HG03095 (cell line): ENCODE data around the gene GAL.

Experiments
- ATAC-seq: cut with Tn5 transposase; IDR thresholded peaks from one replicate; pipeline ENCODE4 v1.9.1; 2021; ENCODE audit warnings: moderate library complexity; ENCODE audit not compliant: unreplicated experiment

GAL gene

GRCh38 chr11:68680541-68681231, 3.7 kb upstream of the GAL start:
- ATAC-seq, result no peak

- no peak for ATAC-seq
Observed at GRCh38 chr11:68682531-68682961, 1.8 kb upstream of the GAL start.

- ATAC-seq, result no peak
Observed at GRCh38 chr11:68683121-68683520, 1.2 kb upstream of the GAL start.

- ATAC-seq, result no peak
Observed at GRCh38 chr11:68683536-68684384, 584 bp upstream of the GAL start.

- ATAC-seq, result no peak
Observed at GRCh38 chr11:68685656-68686380, 1.5 kb downstream of the GAL start.

- no peak for ATAC-seq
Observed at GRCh38 chr11:68686486-68686885, 2.1 kb downstream of the GAL start.

GRCh38 chr11:68687311-68687710, 3.0 kb downstream of the GAL start:
- no peak for ATAC-seq

GRCh38 chr11:68687986-68688385, 3.6 kb downstream of the GAL start:
- ATAC-seq, result no peak

- ATAC-seq, result no peak
Observed at GRCh38 chr11:68688881-68689280, 4.5 kb downstream of the GAL start.

- no peak for ATAC-seq
Observed at GRCh38 chr11:68689737-68690625, 5.6 kb downstream of the GAL start.

GRCh38 chr11:68690671-68691401, 6.5 kb downstream of the GAL start:
- ATAC-seq, result no peak

GRCh38 chr11:68691402-68691784, 7.0 kb downstream of the GAL start:
- no peak for ATAC-seq

GRCh38 chr11:68692115-68692514, 7.8 kb downstream of the GAL start:
- ATAC-seq, result no peak

GRCh38 chr11:68692871-68693483, 8.6 kb downstream of the GAL start:
- ATAC-seq, result no peak

GRCh38 chr11:68693484-68693882, 9.1 kb downstream of the GAL start:
- ATAC-seq, result no peak

- no peak for ATAC-seq
Observed at GRCh38 chr11:68694431-68695297, 10.3 kb downstream of the GAL start.

- ATAC-seq, result no peak
Observed at GRCh38 chr11:68695531-68695930, 11.2 kb downstream of the GAL start.

GRCh38 chr11:68698993-68699392, 14.6 kb downstream of the GAL start:
- ATAC-seq, result no peak

- ATAC-seq, result no peak
Observed at GRCh38 chr11:68704887-68705286, 20.5 kb downstream of the GAL start.
